Measurements from ENCODE around the gene PTGIS. TPM values are rescaled to one million over a fixed set of nuclear protein-coding genes. Genes with fewer than 3 reads are reported as not detected.

PTGIS gene
- polyA plus RNA-seq, 3 donors, result not detected

GRCh38 chr20:49517805-49518100, 50.2 kb downstream of the PTGIS start:
- no peaks in the 10 kb centered on the region for H4K20me1 ChIP-seq (ENCODE audit: insufficient read depth, low read length)
- H2AFZ ChIP-seq (ENCODE audit: insufficient read depth, low read depth, low read length, poor library complexity, severe bottlenecking), result no peak overlapping the region
- no peaks in the 10 kb centered on the region for H3K36me3 ChIP-seq (replicated peaks in 1 of 2; ENCODE audit: control insufficient read depth in 1 of 2, insufficient read depth in 2 of 2, low read length in 2 of 2)
- no peak overlapping the region for H3K9ac ChIP-seq (ENCODE audit: insufficient read depth, low read length, poor library complexity, severe bottlenecking)
- Mint-ChIP-seq H3K27ac (no peak overlapping the region), H3K4me1 (no peaks in the 10 kb centered on the region), H3K36me3 (no peaks in the 10 kb centered on the region), H3K27me3 (ENCODE audit: low read depth in 3 of 3) (peaks cover 9 to 11% (median 10%) of the 10 kb centered on the region in 3 donors), H3K4me3 (no peak overlapping the region), H3K9me3 (peaks cover 0 to 2% (median 0%) of the 10 kb centered on the region in 7 donors)
- no peaks in the 10 kb centered on the region for H3K27me3 ChIP-seq (ENCODE audit: control insufficient read depth in 2 of 2, insufficient read depth in 2 of 2, low read length in 2 of 2)
- 92% methylated on average over 2 of the region's 4 CpGs for WGBS (ENCODE audit: insufficient coverage)
- DNase-seq, result no peak
- no peaks in the 10 kb centered on the region for H3K9me3 ChIP-seq (replicated peaks in 1 of 2; ENCODE audit: control insufficient read depth in 1 of 2, insufficient read depth in 1 of 2, low read length in 2 of 2)
- H3K79me2 ChIP-seq (ENCODE audit: insufficient read depth, low read length), result no peaks in the 10 kb centered on the region
- no peaks in the 10 kb centered on the region for H3K4me1 ChIP-seq (ENCODE audit: control insufficient read depth in 1 of 2, insufficient read depth in 2 of 2, low read length in 2 of 2)
- intact Hi-C loops (cut with micrococcal nuclease), result no loop called here
- no peak for TF ChIP-seq CTCF (IDR thresholded peaks at IDR 0.05)
- no peak overlapping the region for H3K27ac ChIP-seq (ENCODE audit: low read depth in 1 of 2, low read length in 2 of 2)
- no peak overlapping the region for H3K4me2 ChIP-seq (replicated peaks; ENCODE audit: extremely low read depth, low read length, poor library complexity, severe bottlenecking)
- H3K4me3 ChIP-seq (replicated peaks in 1 of 3; ENCODE audit: low read depth in 2 of 3, low read length in 3 of 3), result no peak overlapping the region

GRCh38 chr20:49516916-49517804, 50.8 kb downstream of the PTGIS start:
- Histone ChIP-seq H4K20me1 (ENCODE audit: insufficient read depth, low read length) (no peaks in the 10 kb centered on the region), H3K4me3 (replicated peaks in 1 of 3; ENCODE audit: low read depth in 2 of 3, low read length in 3 of 3) (no peak overlapping the region), H3K4me2 (replicated peaks; ENCODE audit: extremely low read depth, low read length, poor library complexity, severe bottlenecking) (no peak overlapping the region), H3K36me3 (replicated peaks in 1 of 2; ENCODE audit: control insufficient read depth in 1 of 2, insufficient read depth in 2 of 2, low read length in 2 of 2) (no peaks in the 10 kb centered on the region), H2AFZ (ENCODE audit: insufficient read depth, low read depth, low read length, poor library complexity, severe bottlenecking) (no peak overlapping the region), H3K79me2 (ENCODE audit: insufficient read depth, low read length) (no peaks in the 10 kb centered on the region), H3K9ac (ENCODE audit: insufficient read depth, low read length, poor library complexity, severe bottlenecking) (no peak overlapping the region), H3K9me3 (replicated peaks in 1 of 2; ENCODE audit: control insufficient read depth in 1 of 2, insufficient read depth in 1 of 2, low read length in 2 of 2) (no peaks in the 10 kb centered on the region), H3K4me1 (ENCODE audit: control insufficient read depth in 1 of 2, insufficient read depth in 2 of 2, low read length in 2 of 2) (no peaks in the 10 kb centered on the region), H3K27me3 (ENCODE audit: control insufficient read depth in 2 of 2, insufficient read depth in 2 of 2, low read length in 2 of 2) (no peaks in the 10 kb centered on the region), H3K27ac (ENCODE audit: low read depth in 1 of 2, low read length in 2 of 2) (no peak overlapping the region)
- no peaks in the 10 kb centered on the region for H3K4me1 Mint-ChIP-seq
- no peak overlapping the region for H3K27ac Mint-ChIP-seq
- no peak for TF ChIP-seq CTCF (IDR thresholded peaks at IDR 0.05)
- no peaks in the 10 kb centered on the region for H3K36me3 Mint-ChIP-seq
- H3K4me3 Mint-ChIP-seq, result no peak overlapping the region
- intact Hi-C loops (cut with micrococcal nuclease), result no loop called here
- 93% methylated on average over 13 of the region's 17 CpGs for WGBS (ENCODE audit: insufficient coverage)
- no peak for DNase-seq
- H3K27me3 Mint-ChIP-seq (ENCODE audit: low read depth in 3 of 3), result peaks cover 8 to 9% (median 8%) of the 10 kb centered on the region in 3 donors
- H3K9me3 Mint-ChIP-seq, result peaks cover 0 to 2% (median 0%) of the 10 kb centered on the region in 7 donors
